ENCODE measurements around the gene MEMO1. TPM values are rescaled to one million over a fixed set of nuclear protein-coding genes. Genes with fewer than 3 reads are reported as not detected.
A peak's percentile ranks its signal among the peaks of the same experiment; 100 is the strongest.

Gene MEMO1
- total and polyA plus RNA-seq, 2 donors (not counting 1 experiment from before 2014, with no cell fraction given) = 44.8 to 65.8 TPM

DNA sequence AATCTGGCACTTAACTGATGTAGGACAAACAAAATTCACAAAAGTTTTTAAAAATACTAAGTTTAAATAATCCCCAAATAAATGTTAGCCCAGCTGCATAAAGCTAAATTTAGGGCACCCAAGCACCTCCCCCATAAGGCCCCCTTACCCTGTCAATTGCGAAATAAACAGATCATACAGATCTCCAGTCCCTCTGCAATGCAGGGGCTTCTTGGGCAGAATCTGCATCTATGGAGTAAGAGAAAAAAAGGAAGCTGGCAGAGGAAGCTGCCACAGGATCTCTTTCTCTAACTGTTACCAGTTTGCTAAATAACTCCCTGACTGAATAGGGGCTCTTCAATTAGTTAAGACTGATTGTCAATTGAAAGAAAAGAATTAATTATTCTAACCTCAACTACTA is 117.7 kb downstream of the MEMO1 start:
- H2AFZ ChIP-seq (ENCODE audit: insufficient read depth, low read depth, low read length, poor library complexity, severe bottlenecking) = no peak overlapping the region
- Mint-ChIP-seq H3K27ac (no peak overlapping the region), H3K4me3 (no peak overlapping the region), H3K9me3 (ENCODE audit: insufficient read depth) (peaks cover 7% of the 10 kb centered on the region), H3K4me1 (peaks cover 28% of the 10 kb centered on the region), H3K27me3 (no peaks in the 10 kb centered on the region)
- intact Hi-C loops (cut with micrococcal nuclease) = no loop called here
- WGBS (ENCODE audit: insufficient coverage) = no CpG with 5 or more reads among the region's 1 CpG
- CTCF ChIA-PET = interaction anchor here (0.6 kb wide), 1 partner anchor 1179 kb away, joined by 3 read pairs; no protein-coding TSS in a partner anchor
- peaks cover 9% of the 10 kb centered on the region for H3K79me2 ChIP-seq (ENCODE audit: control insufficient read depth, insufficient read depth, low read length)
- peaks cover 0 to 6% (median 0%) of the 10 kb centered on the region in 3 donors for H3K9me3 ChIP-seq (ENCODE audit: control extremely low read depth in 1 of 3, control insufficient read depth in 2 of 3, insufficient read depth in 1 of 3, low read length in 2 of 3)
- H3K27me3 ChIP-seq (replicated peaks in 1 of 4; ENCODE audit: control extremely low read depth in 1 of 4, control insufficient read depth in 3 of 4, insufficient read depth in 4 of 4, low read length in 3 of 4) = no peaks in the 10 kb centered on the region
- peaks cover 7 to 8% of the 10 kb centered on the region in 2 experiments for H3K36me3 ChIP-seq (replicated peaks in 1 of 2; ENCODE audit: control extremely low read depth in 1 of 2, control insufficient read depth in 1 of 2, extremely low read depth in 1 of 2, insufficient read depth in 2 of 2, low read length in 1 of 2)
- ATAC-seq (ENCODE audit: low read depth) = no peak
- H3K4me1 ChIP-seq (ENCODE audit: control insufficient read depth in 2 of 2, insufficient read depth in 2 of 2, low read length in 2 of 2) = peaks cover 0 to 21% of the 10 kb centered on the region in 2 donors
- no peak overlapping the region for H3K4me2 ChIP-seq (replicated peaks; ENCODE audit: low read depth, low read length, poor library complexity, severe bottlenecking)
- H3K9ac ChIP-seq (ENCODE audit: low read length) = no peak overlapping the region
- no peak for DNase-seq
- H4K20me1 ChIP-seq (ENCODE audit: control insufficient read depth, insufficient read depth, low read length, poor library complexity, severe bottlenecking) = peaks cover 9% of the 10 kb centered on the region
- TF ChIP-seq, protein P1, sequence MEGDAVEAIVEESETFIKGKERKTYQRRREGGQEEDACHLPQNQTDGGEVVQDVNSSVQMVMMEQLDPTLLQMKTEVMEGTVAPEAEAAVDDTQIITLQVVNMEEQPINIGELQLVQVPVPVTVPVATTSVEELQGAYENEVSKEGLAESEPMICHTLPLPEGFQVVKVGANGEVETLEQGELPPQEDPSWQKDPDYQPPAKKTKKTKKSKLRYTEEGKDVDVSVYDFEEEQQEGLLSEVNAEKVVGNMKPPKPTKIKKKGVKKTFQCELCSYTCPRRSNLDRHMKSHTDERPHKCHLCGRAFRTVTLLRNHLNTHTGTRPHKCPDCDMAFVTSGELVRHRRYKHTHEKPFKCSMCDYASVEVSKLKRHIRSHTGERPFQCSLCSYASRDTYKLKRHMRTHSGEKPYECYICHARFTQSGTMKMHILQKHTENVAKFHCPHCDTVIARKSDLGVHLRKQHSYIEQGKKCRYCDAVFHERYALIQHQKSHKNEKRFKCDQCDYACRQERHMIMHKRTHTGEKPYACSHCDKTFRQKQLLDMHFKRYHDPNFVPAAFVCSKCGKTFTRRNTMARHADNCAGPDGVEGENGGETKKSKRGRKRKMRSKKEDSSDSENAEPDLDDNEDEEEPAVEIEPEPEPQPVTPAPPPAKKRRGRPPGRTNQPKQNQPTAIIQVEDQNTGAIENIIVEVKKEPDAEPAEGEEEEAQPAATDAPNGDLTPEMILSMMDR (IDR thresholded peaks at IDR 0.05) = no peak
- TF ChIP-seq EZH2 (IDR thresholded peaks at IDR 0.05; ENCODE audit: borderline replicate concordance, insufficient read depth, low read depth, low read length, poor library complexity, severe bottlenecking) = no peak
- H3K27ac ChIP-seq (ENCODE audit: low read length in 2 of 2) = peak overlapping the region in 1 of 2 donors; percentile 39
- POLR2A ChIA-PET = no interaction called here
- H3K4me3 ChIP-seq (ENCODE audit: control extremely low read depth in 1 of 5, extremely low read depth in 1 of 5, insufficient read depth in 1 of 5, low read depth in 2 of 5, low read length in 4 of 5) = no peak overlapping the region

DNA sequence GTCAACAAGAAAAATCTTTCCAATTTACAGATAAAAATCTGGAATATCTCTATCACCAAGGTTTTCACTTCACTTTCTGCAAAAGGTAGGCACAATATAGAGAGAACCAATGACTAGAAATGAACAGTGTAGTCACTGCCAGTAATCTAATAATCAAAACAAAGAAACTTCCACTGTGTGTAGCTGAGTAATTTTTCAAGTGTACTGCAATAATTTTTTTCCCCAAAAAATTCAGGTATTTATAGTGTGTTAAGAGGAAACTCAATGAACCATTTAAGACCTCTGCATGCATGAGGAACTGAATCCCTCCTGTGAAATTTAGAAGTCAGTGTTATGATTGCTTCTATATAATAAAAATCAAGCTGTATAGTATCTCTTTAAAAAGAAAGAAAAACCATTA is 121.8 kb downstream of the MEMO1 start:
- peak overlapping the region in 1 of 2 donors; percentile 51 for H3K27ac ChIP-seq (ENCODE audit: low read length in 2 of 2)
- peak overlapping the region; percentile 46 for H3K27ac Mint-ChIP-seq
- intact Hi-C loops (cut with micrococcal nuclease) = no loop called here
- H3K4me3 ChIP-seq (ENCODE audit: control extremely low read depth in 1 of 5, extremely low read depth in 1 of 5, insufficient read depth in 1 of 5, low read depth in 2 of 5, low read length in 4 of 5) = no peak overlapping the region
- ChIA-PET POLR2A (no interaction called here), CTCF (no interaction called here)
- ATAC-seq (ENCODE audit: low read depth) (no peak), DNase-seq (no peak)
- peak overlapping the region; percentile 40 for H3K4me3 Mint-ChIP-seq
- no peaks in the 10 kb centered on the region for H3K27me3 ChIP-seq (replicated peaks in 1 of 4; ENCODE audit: control extremely low read depth in 1 of 4, control insufficient read depth in 3 of 4, insufficient read depth in 4 of 4, low read length in 3 of 4)
- no peaks in the 10 kb centered on the region for H3K9me3 ChIP-seq (ENCODE audit: control extremely low read depth in 1 of 3, control insufficient read depth in 2 of 3, insufficient read depth in 1 of 3, low read length in 2 of 3)
- peaks cover 38% of the 10 kb centered on the region for H3K4me1 Mint-ChIP-seq
- no peaks in the 10 kb centered on the region for H3K9me3 Mint-ChIP-seq (ENCODE audit: insufficient read depth)
- peaks cover 0 to 28% of the 10 kb centered on the region in 2 donors for H3K4me1 ChIP-seq (ENCODE audit: control insufficient read depth in 2 of 2, insufficient read depth in 2 of 2, low read length in 2 of 2)
- TF ChIP-seq EZH2 (IDR thresholded peaks at IDR 0.05; ENCODE audit: borderline replicate concordance, insufficient read depth, low read depth, low read length, poor library complexity, severe bottlenecking) = no peak
- TF ChIP-seq, protein P1 (IDR thresholded peaks at IDR 0.05) = no peak
- peaks cover 9% of the 10 kb centered on the region for H4K20me1 ChIP-seq (ENCODE audit: control insufficient read depth, insufficient read depth, low read length, poor library complexity, severe bottlenecking)
- peaks cover 2% of the 10 kb centered on the region for H3K79me2 ChIP-seq (ENCODE audit: control insufficient read depth, insufficient read depth, low read length)
- H3K36me3 ChIP-seq (replicated peaks in 1 of 2; ENCODE audit: control extremely low read depth in 1 of 2, control insufficient read depth in 1 of 2, extremely low read depth in 1 of 2, insufficient read depth in 2 of 2, low read length in 1 of 2) = peaks cover 7 to 10% of the 10 kb centered on the region in 2 experiments
- no peak overlapping the region for H2AFZ ChIP-seq (ENCODE audit: insufficient read depth, low read depth, low read length, poor library complexity, severe bottlenecking)
- no peaks in the 10 kb centered on the region for H3K27me3 Mint-ChIP-seq
- H3K4me2 ChIP-seq (replicated peaks; ENCODE audit: low read depth, low read length, poor library complexity, severe bottlenecking) = peak overlapping the region; percentile 16
- H3K9ac ChIP-seq (ENCODE audit: low read length) = peak overlapping the region; percentile 2
